ENCODE data around the gene SLC16A6. TPM values are rescaled to one million over a fixed set of nuclear protein-coding genes. Genes with fewer than 3 reads are reported as not detected.

SLC16A6 gene
- total and polyA plus RNA-seq, 2 experiments from 2014 or later = 0.16 to 0.32 TPM

DNA sequence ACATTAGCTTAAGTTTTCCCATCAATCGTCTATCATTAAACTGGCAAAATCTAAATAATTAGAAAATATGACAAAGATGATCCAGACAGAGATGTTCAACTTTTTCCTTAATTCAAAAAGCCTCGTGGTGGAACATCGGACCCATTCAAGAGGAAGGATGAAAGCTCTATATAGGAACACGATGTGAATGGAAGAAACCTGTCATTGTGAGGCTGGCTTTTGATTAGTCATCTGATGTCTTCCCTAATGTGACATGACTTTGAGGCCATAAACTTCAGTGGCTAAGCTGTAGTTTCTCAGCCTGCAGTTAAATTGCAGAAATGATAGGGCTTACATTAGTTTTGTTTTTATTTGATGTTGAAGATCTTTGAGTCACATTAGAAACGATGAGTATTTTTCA lies 42.0 kb downstream of the SLC16A6 start:
- 16 to 20% methylated on average over 5 of the region's 5 CpGs for WGBS, 2 experiments (ENCODE audit: low coverage in 1 of 2, low lambda C conversion rate in 2 of 2, missing lambda C conversion rate in 2 of 2)
- in situ Hi-C loops (cut with MboI) = no loop called here
- H3K9me2 ChIP-seq (ENCODE audit: insufficient read depth) = no peaks in the 10 kb centered on the region
- H3K4me2 ChIP-seq (ENCODE audit: unreplicated experiment) = peak overlapping the region; percentile 83
- H3K4me3 ChIP-seq = peak overlapping the region; percentile 78
- H3K27me3 ChIP-seq (replicated peaks; ENCODE audit: insufficient read depth) = no peaks in the 10 kb centered on the region
- H3K36me3 ChIP-seq (ENCODE audit: low read depth) = peaks cover 7% of the 10 kb centered on the region; the same call in 1 of the 2 replicates
- no peaks in the 10 kb centered on the region for H4K20me1 ChIP-seq (ENCODE audit: insufficient read depth)
- peak overlapping the region; percentile 88 for H3K27ac ChIP-seq
- peak overlapping the region; percentile 86 for H2AFZ ChIP-seq
- peaks cover 24% of the 10 kb centered on the region; the same call in 1 of the 2 replicates for H3K79me2 ChIP-seq (ENCODE audit: insufficient read depth)
- peaks cover 9% of the 10 kb centered on the region; the same call in 1 of the 2 replicates for H3F3A ChIP-seq (ENCODE audit: insufficient read depth)
- DNase-seq = peak; percentile 45
- peaks cover 12% of the 10 kb centered on the region for H3K4me1 ChIP-seq (ENCODE audit: insufficient read depth)
- no peak for TF ChIP-seq EZH2phosphoT487 (IDR thresholded peaks at IDR 0.05; ENCODE audit: insufficient read depth, low read depth)
- no peak for TF ChIP-seq EZH2 (IDR thresholded peaks at IDR 0.05; ENCODE audit: insufficient read depth, poor library complexity, severe bottlenecking)
- H3K9me3 ChIP-seq (ENCODE audit: low read depth) = no peaks in the 10 kb centered on the region
- peak overlapping the region; percentile 93 for H3K9ac ChIP-seq

DNA sequence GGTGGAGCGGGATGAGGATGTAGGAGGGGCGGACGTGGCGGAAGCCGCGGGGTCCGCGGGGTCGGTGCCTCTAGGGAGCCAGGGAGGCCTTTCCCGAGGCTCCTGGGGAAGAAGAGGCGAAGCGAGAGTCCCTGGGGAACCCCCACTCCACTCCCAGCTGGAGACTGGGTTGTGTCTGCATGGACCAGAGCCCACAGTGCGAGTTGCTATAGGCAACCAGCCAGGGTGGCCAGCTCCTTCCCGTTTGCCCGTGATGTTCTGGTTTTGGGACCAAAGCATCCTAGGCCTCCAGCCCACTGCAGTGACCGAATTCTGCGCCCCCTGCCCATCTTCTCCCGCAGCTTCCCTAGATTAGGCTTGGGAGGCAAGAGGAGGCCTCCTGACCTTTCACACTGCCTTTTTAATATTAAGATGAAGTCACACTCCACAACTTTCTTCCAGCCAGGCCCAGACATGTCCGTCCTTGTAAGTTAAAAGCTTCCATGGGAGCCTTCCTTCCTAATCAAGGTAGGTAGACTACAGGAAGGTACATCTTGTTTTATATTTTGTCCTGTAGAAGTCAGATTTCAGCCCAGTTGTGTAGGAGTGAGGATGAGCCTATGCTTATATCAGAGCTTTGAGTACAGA lies 42.6 kb downstream of the SLC16A6 start:
- peak overlapping the region; percentile 78 for H3K4me3 ChIP-seq
- H3K4me1 ChIP-seq (ENCODE audit: insufficient read depth) = peaks cover 12% of the 10 kb centered on the region
- peaks cover 7% of the 10 kb centered on the region; the same call in 1 of the 2 replicates for H3K36me3 ChIP-seq (ENCODE audit: low read depth)
- H3K27me3 ChIP-seq (replicated peaks; ENCODE audit: insufficient read depth) = no peaks in the 10 kb centered on the region
- H3K9ac ChIP-seq = peak overlapping the region; percentile 93
- WGBS, 2 experiments (ENCODE audit: low coverage in 1 of 2, low lambda C conversion rate in 2 of 2, missing lambda C conversion rate in 2 of 2) = 0 to 2% methylated on average over 8 to 19 of the region's 19 CpGs
- peak overlapping the region; percentile 83 for H3K4me2 ChIP-seq (ENCODE audit: unreplicated experiment)
- H3K9me2 ChIP-seq (ENCODE audit: insufficient read depth) = no peaks in the 10 kb centered on the region
- no peaks in the 10 kb centered on the region for H4K20me1 ChIP-seq (ENCODE audit: insufficient read depth)
- DNase-seq = peak; percentile 86
- H3F3A ChIP-seq (ENCODE audit: insufficient read depth) = peaks cover 9% of the 10 kb centered on the region; the same call in 1 of the 2 replicates
- TF ChIP-seq EZH2 (IDR thresholded peaks at IDR 0.05; ENCODE audit: insufficient read depth, poor library complexity, severe bottlenecking) = no peak
- TF ChIP-seq EZH2phosphoT487 (IDR thresholded peaks at IDR 0.05; ENCODE audit: insufficient read depth, low read depth) = no peak
- peak overlapping the region; percentile 88 for H3K27ac ChIP-seq
- no peaks in the 10 kb centered on the region for H3K9me3 ChIP-seq (ENCODE audit: low read depth)
- in situ Hi-C loops (cut with MboI) = no loop called here
- peak overlapping the region; percentile 86 for H2AFZ ChIP-seq
- H3K79me2 ChIP-seq (ENCODE audit: insufficient read depth) = peaks cover 24% of the 10 kb centered on the region; the same call in 1 of the 2 replicates

DNA sequence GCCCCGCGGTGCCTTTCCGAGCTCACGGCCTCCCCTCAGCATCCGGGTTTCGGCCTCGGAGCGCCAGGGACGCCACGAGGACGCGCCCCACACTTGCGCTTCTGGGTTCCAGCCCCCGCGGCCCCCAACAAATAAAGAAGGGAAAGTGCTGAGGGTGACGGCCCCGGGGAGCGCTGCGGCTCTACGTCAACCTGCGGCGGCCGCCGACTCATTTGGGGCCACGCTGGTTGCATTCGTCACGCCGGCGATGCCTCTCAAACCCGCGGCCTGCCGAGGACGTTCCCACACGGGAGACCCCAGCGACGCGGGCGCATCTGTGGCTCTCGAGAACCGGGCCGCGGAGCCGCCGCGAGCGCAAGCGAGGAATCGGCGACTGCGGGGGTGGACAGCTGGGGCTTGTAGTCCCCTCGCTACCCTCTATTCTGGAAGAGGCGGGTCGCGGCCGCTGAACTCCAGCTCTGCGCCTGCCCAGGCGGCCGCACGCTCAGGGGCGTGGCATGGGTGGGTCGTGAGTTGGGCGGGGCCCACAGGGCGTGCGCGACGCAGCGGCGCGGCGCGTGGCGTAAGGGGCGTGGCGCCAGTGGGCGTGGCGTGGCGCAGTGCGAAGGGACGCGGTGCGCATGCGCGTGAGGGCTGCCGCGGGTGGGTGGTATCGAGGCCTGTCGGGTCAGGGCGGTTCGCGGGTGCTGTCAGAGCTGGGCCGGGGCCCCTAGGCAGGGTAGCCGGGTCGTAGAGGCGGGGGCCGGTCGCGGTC lies 43.3 kb downstream of the SLC16A6 start, which contains the start of gene AMZ2:
Gene AMZ2 (plus strand): TSS at position 599 of the 754 bp plus-strand sequence. CDS start 2,145 bp downstream, outside the sequence.
- Histone ChIP-seq H2AFZ (peak within 1 kb of the TSS; percentile 86), H3K79me2 (ENCODE audit: insufficient read depth) (peaks cover 24% of the 10 kb centered on the region; the same call in 1 of the 2 replicates), H4K20me1 (ENCODE audit: insufficient read depth) (no peaks in the 10 kb centered on the region), H3K9ac (peak within 1 kb of the TSS; percentile 93), H3K9me2 (ENCODE audit: insufficient read depth) (no peaks in the 10 kb centered on the region), H3K27me3 (replicated peaks; ENCODE audit: insufficient read depth) (no peaks in the 10 kb centered on the region), H3K27ac (peak within 1 kb of the TSS; percentile 88), H3K4me3 (peak within 1 kb of the TSS; percentile 78), H3K9me3 (ENCODE audit: low read depth) (no peaks in the 10 kb centered on the region), H3K4me1 (ENCODE audit: insufficient read depth) (peaks cover 12% of the 10 kb centered on the region), H3K36me3 (ENCODE audit: low read depth) (peaks cover 7% of the 10 kb centered on the region; the same call in 1 of the 2 replicates), H3F3A (ENCODE audit: insufficient read depth) (peaks cover 9% of the 10 kb centered on the region; the same call in 1 of the 2 replicates), H3K4me2 (ENCODE audit: unreplicated experiment) (peak within 1 kb of the TSS; percentile 83)
- 1 to 2% methylated on average over 76 to 83 of the region's 97 CpGs for WGBS, 2 experiments (ENCODE audit: low coverage in 1 of 2, low lambda C conversion rate in 2 of 2, missing lambda C conversion rate in 2 of 2)
- in situ Hi-C loops (cut with MboI) = no loop called here
- DNase-seq = peak; percentile 96
- no peak for TF ChIP-seq EZH2phosphoT487 (IDR thresholded peaks at IDR 0.05; ENCODE audit: insufficient read depth, low read depth)
- no peak for TF ChIP-seq EZH2 (IDR thresholded peaks at IDR 0.05; ENCODE audit: insufficient read depth, poor library complexity, severe bottlenecking)

DNA sequence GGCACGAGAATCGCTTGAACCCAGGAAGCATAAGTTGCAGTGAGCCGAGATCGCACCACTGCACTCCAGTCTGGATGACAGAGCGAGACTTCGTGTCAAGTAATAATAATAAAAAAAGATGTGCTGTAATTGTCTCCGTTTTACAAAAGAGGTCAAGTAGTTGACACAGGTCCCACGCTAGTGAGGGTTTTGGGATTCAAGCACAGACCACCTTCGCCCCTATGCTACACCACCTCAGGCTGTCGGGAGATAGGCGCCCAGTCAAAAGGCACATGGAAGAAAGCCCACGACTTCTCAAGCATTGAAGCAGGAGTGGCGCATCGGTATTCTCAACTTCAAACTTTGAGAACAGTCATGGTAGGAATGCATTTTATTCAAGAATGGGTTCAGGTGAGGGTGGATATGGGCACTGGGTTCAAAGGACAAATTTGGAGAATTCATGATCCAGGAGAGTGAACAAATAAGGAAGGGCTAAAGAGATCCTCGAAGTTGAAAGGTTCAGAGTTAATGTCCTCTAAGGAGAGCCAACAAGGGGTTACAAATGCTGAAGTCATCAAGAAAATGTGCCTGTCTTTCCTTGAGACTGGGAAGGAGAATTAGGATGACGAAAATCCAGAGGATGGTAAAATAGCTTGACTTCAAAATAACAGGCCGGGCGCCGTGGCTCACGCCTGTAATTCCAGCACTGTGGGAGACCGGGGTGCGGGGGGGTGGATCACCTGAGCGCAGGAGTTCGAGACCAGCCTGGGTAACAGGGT lies 44.5 kb downstream of the SLC16A6 start:
- H3F3A ChIP-seq (ENCODE audit: insufficient read depth) = peaks cover 9% of the 10 kb centered on the region; the same call in 1 of the 2 replicates
- H3K27me3 ChIP-seq (replicated peaks; ENCODE audit: insufficient read depth) = no peaks in the 10 kb centered on the region
- DNase-seq = no peak
- peaks cover 24% of the 10 kb centered on the region; the same call in 1 of the 2 replicates for H3K79me2 ChIP-seq (ENCODE audit: insufficient read depth)
- H4K20me1 ChIP-seq (ENCODE audit: insufficient read depth) = no peaks in the 10 kb centered on the region
- peak overlapping the region; percentile 65 for H3K4me2 ChIP-seq (ENCODE audit: unreplicated experiment)
- no peak overlapping the region for H3K27ac ChIP-seq
- H3K9me2 ChIP-seq (ENCODE audit: insufficient read depth) = no peaks in the 10 kb centered on the region
- peaks cover 12% of the 10 kb centered on the region for H3K4me1 ChIP-seq (ENCODE audit: insufficient read depth)
- H2AFZ ChIP-seq = peak overlapping the region; percentile 86
- H3K4me3 ChIP-seq = peak overlapping the region; percentile 78
- H3K9ac ChIP-seq = peak overlapping the region; percentile 93; the same call in 1 of the 2 replicates
- WGBS, 2 experiments (ENCODE audit: low coverage in 1 of 2, low lambda C conversion rate in 2 of 2, missing lambda C conversion rate in 2 of 2) = 90 to 92% methylated on average over 24 of the region's 24 CpGs
- in situ Hi-C loops (cut with MboI) = no loop called here
- peaks cover 2% of the 10 kb centered on the region; the same call in 1 of the 2 replicates for H3K36me3 ChIP-seq (ENCODE audit: low read depth)
- H3K9me3 ChIP-seq (ENCODE audit: low read depth) = no peaks in the 10 kb centered on the region
- no peak for TF ChIP-seq EZH2phosphoT487 (IDR thresholded peaks at IDR 0.05; ENCODE audit: insufficient read depth, low read depth)
- TF ChIP-seq EZH2 (IDR thresholded peaks at IDR 0.05; ENCODE audit: insufficient read depth, poor library complexity, severe bottlenecking) = no peak

Data from GM23248 (cell line).